Smooth muscle cell (in vitro differentiated cells): ENCODE results near the gene IGF1R. TPM values are rescaled to one million over a fixed set of nuclear protein-coding genes. Genes with fewer than 3 reads are reported as not detected.
A peak's percentile ranks its signal among the peaks of the same experiment; 100 is the strongest.

Experiments
- DNase-seq: peaks from one replicate; lab custom pipeline; 2025; ENCODE audit not compliant: unreplicated experiment; lab: John Stamatoyannopoulos, UW
- H2AFZ ChIP-seq: fragments of 200-600 bp; sonication (generic); 2 replicates; pipeline ENCODE4 v1.6.0; 2016; ENCODE audit warnings: antibody characterized with exemption, low read depth, mild to moderate bottlenecking
- H3F3A ChIP-seq: fragments of 200-600 bp; sonication (generic); 2 replicates; pipeline ENCODE4 v1.6.0; 2017; ENCODE audit warnings: antibody characterized with exemption, low read depth
- H3K27ac ChIP-seq: fragments of 200-600 bp; sonication (generic); 2 replicates; pipeline ENCODE4 v1.5.1; 2016; ENCODE audit warnings: low read depth, mild to moderate bottlenecking
- H3K27me3 ChIP-seq: fragments of 200-600 bp; sonication (generic); 2 replicates; pipeline ENCODE4 v1.6.1; 2016; ENCODE audit warnings: low read depth, mild to moderate bottlenecking
- H3K36me3 ChIP-seq: fragments of 200-600 bp; sonication (generic); 2 replicates; pipeline ENCODE4 v1.5.1; 2016; ENCODE audit warnings: low read depth
- H3K4me1 ChIP-seq: fragments of 200-600 bp; sonication (generic); 2 replicates; pipeline ENCODE4 v1.5.1; 2016; ENCODE audit warnings: low read depth
- H3K4me2 ChIP-seq: fragments of 200-600 bp; sonication (generic); 2 replicates; pipeline ENCODE4 v1.6.0; 2016; ENCODE audit warnings: mild to moderate bottlenecking
- H3K4me3 ChIP-seq: fragments of 200-600 bp; sonication (generic); 2 replicates; pipeline ENCODE4 v1.5.1; 2016; ENCODE audit warnings: mild to moderate bottlenecking
- H3K79me2 ChIP-seq: fragments of 200-600 bp; sonication (generic); 2 replicates; pipeline ENCODE4 v1.6.0; 2016; ENCODE audit warnings: low read depth, mild to moderate bottlenecking
- H3K9ac ChIP-seq: fragments of 200-600 bp; sonication (generic); 2 replicates; pipeline ENCODE4 v1.6.0; 2016; ENCODE audit warnings: low read depth
- H3K9me3 ChIP-seq: fragments of 200-600 bp; sonication (generic); replicated peaks from 2 replicates; pipeline ENCODE4 v1.5.1; 2016; ENCODE audit warnings: low read depth
- H4K20me1 ChIP-seq: fragments of 200-600 bp; sonication (generic); 2 replicates; pipeline ENCODE4 v1.6.0; 2016; ENCODE audit warnings: low read depth
- CTCF ChIP-seq: fragments of 200-600 bp; sonication (generic); IDR thresholded peaks from 2 replicates; pipeline ENCODE4 v1.5.1; 2017; ENCODE audit warnings: borderline replicate concordance, mild to moderate bottlenecking, antibody characterized with exemption; ENCODE audit not compliant: insufficient read depth, poor library complexity, severe bottlenecking
- WGBS: methylation state at CpG from one replicate; pipeline ENCODE4 v1.1.7; 2016; ENCODE audit warnings: low lambda C conversion rate; 5-methylcytosine and 5-hydroxymethylcytosine counted together
- polyA plus RNA-seq: library from polyadenylated mRNA; unstranded; fragments of >200 nt; fragmentation: Nextera tagmentation; extraction: Ambion mirVana; gene quantifications from 2 replicates; pipeline ENCODE4 v1.2.1, GENCODE V29; 2016
- total RNA-seq: library from RNA; depleted of rRNA; stranded (reverse); fragments of >200 nt; gene quantifications from 2 replicates; pipeline ENCODE4 v1.2.3, GENCODE V29; 2014

Gene IGF1R
- total RNA-seq, result 54.0 and 70.2 TPM in 2 replicates
- polyA plus RNA-seq, result 14.0 and 25.9 TPM in 2 replicates

- Histone ChIP-seq H3K27ac (peak within 1 kb of the TSS; percentile 79), H3K4me2 (peak within 1 kb of the TSS; percentile 89), H3K79me2 (peaks cover 37% of the 10 kb centered on the region)
Observed at GRCh38 chr15:98647774-98648653, at the start of gene IGF1R. Gene IGF1R (plus strand): TSS chr15:98648539. CDS start chr15:98649582, 1,043 bp downstream.

GRCh38 chr15:98599909-98600691, 48.2 kb upstream of the IGF1R start:
- H2AFZ ChIP-seq, result peak overlapping the region; percentile 52
- H3K4me3 ChIP-seq, result peak overlapping the region; percentile 33
- H4K20me1 ChIP-seq, result no peaks in the 10 kb centered on the region
- no peaks in the 10 kb centered on the region for H3K4me1 ChIP-seq
- DNase-seq, result no peak
- H3K36me3 ChIP-seq, result no peaks in the 10 kb centered on the region
- no peak overlapping the region for H3K9ac ChIP-seq
- H3K9me3 ChIP-seq, result no peaks in the 10 kb centered on the region
- WGBS, result 59% methylated on average over 15 of the region's 15 CpGs
- no peaks in the 10 kb centered on the region for H3F3A ChIP-seq
- H3K27ac ChIP-seq, result no peak overlapping the region
- H3K4me2 ChIP-seq, result peak overlapping the region; percentile 64
- no peaks in the 10 kb centered on the region for H3K27me3 ChIP-seq
- no peak for TF ChIP-seq CTCF
- no peaks in the 10 kb centered on the region for H3K79me2 ChIP-seq

More at GRCh38 chr15:98647774-98648653, at the start of gene IGF1R:
- Histone ChIP-seq H3K4me3 (peak within 1 kb of the TSS; percentile 95), H3K9ac (peak within 1 kb of the TSS; percentile 75), H3K9me3 (no peaks in the 10 kb centered on the region), H3K4me1 (peaks cover 26% of the 10 kb centered on the region), H2AFZ (peak within 1 kb of the TSS; percentile 98), H3K36me3 (no peaks in the 10 kb centered on the region), H3F3A (peaks cover 11% of the 10 kb centered on the region), H3K27me3 (no peaks in the 10 kb centered on the region), H4K20me1 (peaks cover 33% of the 10 kb centered on the region)
- peak; percentile 3 for TF ChIP-seq CTCF
- WGBS, result under 1% methylated on average over 26 of the region's 106 CpGs
- DNase-seq, result peak; percentile 73

GRCh38 chr15:98604983-98605382, 43.4 kb upstream of the IGF1R start:
- WGBS, result 94% methylated on average over 15 of the region's 15 CpGs
- H4K20me1 ChIP-seq, result no peaks in the 10 kb centered on the region

More at GRCh38 chr15:98604983-98605382, 43.4 kb upstream of the IGF1R start:
- Histone ChIP-seq H3K4me2 (no peak overlapping the region), H3K79me2 (no peaks in the 10 kb centered on the region), H2AFZ (no peak overlapping the region), H3K36me3 (no peaks in the 10 kb centered on the region), H3K4me3 (no peak overlapping the region), H3K27ac (no peak overlapping the region), H3K27me3 (no peaks in the 10 kb centered on the region), H3K9me3 (no peaks in the 10 kb centered on the region), H3F3A (no peaks in the 10 kb centered on the region), H3K9ac (no peak overlapping the region), H3K4me1 (no peaks in the 10 kb centered on the region)
- TF ChIP-seq CTCF, result no peak
- no peak for DNase-seq
